ENCODE measurements around the gene PRR36.
A peak's percentile ranks its signal among the peaks of the same experiment; 100 is the strongest.

Gene PRR36

GRCh38 chr19:7844951-7845350 lies 29.2 kb downstream of the PRR36 start:
- no peak for DNase-seq (ENCODE audit: low spot score)

GRCh38 chr19:7844405-7844804 lies 29.8 kb downstream of the PRR36 start:
- no peak for DNase-seq (ENCODE audit: low spot score)

- no peak for DNase-seq (ENCODE audit: low spot score)
Observed at GRCh38 chr19:7843521-7843920, 30.7 kb downstream of the PRR36 start.

- DNase-seq (ENCODE audit: low spot score) = no peak
Observed at GRCh38 chr19:7842661-7843294, 31.4 kb downstream of the PRR36 start.

GRCh38 chr19:7841751-7842660 lies 32.2 kb downstream of the PRR36 start:
- DNase-seq (ENCODE audit: low spot score) = no peak

- DNase-seq (ENCODE audit: low spot score) = no peak
Observed at GRCh38 chr19:7840629-7841028, 33.6 kb downstream of the PRR36 start.

GRCh38 chr19:7839476-7839875 lies 34.7 kb downstream of the PRR36 start:
- no peak for DNase-seq (ENCODE audit: low spot score)

GRCh38 chr19:7833225-7834099 lies 40.7 kb downstream of the PRR36 start:
- peak; percentile 70 for DNase-seq (ENCODE audit: low spot score)

GRCh38 chr19:7832781-7833180 lies 41.4 kb downstream of the PRR36 start:
- DNase-seq (ENCODE audit: low spot score) = no peak

- no peak for DNase-seq (ENCODE audit: low spot score)
Observed at GRCh38 chr19:7832009-7832408, 42.2 kb downstream of the PRR36 start.

- peak; percentile 48 for DNase-seq (ENCODE audit: low spot score)
Observed at GRCh38 chr19:7831452-7831851, 42.7 kb downstream of the PRR36 start.

GRCh38 chr19:7830823-7831222 lies 43.4 kb downstream of the PRR36 start:
- no peak for DNase-seq (ENCODE audit: low spot score)

GRCh38 chr19:7830272-7830771 lies 43.9 kb downstream of the PRR36 start:
- no peak for DNase-seq (ENCODE audit: low spot score)

GRCh38 chr19:7829561-7830271 lies 44.5 kb downstream of the PRR36 start, which contains the start of gene EVI5L:
EVI5L (plus strand) TSS chr19:7830218; CDS start chr19:7846543, 16,325 bp downstream.
- DNase-seq (ENCODE audit: low spot score) = peak; percentile 100

- DNase-seq (ENCODE audit: low spot score) = no peak
Observed at GRCh38 chr19:7829166-7829520, 45.0 kb downstream of the PRR36 start.

GRCh38 chr19:7823686-7824301 lies 50.4 kb downstream of the PRR36 start:
- DNase-seq (ENCODE audit: low spot score) = no peak

GRCh38 chr19:7822910-7823515 lies 51.2 kb downstream of the PRR36 start:
- DNase-seq (ENCODE audit: low spot score) = no peak

- DNase-seq (ENCODE audit: low spot score) = no peak
Observed at GRCh38 chr19:7820588-7820987, 53.6 kb downstream of the PRR36 start.

GRCh38 chr19:7819337-7819736 lies 54.9 kb downstream of the PRR36 start:
- no peak for DNase-seq (ENCODE audit: low spot score)

- DNase-seq (ENCODE audit: low spot score) = no peak
Observed at GRCh38 chr19:7818806-7819205, 55.4 kb downstream of the PRR36 start.
